SK-N-SH (cell line): ENCODE data around the gene HTRA2. TPM values are rescaled to one million over a fixed set of nuclear protein-coding genes. Genes with fewer than 3 reads are reported as not detected.
"Not testable (repeated sequence)": the region's sequence is repeated elsewhere in the genome, so short reads cannot be mapped to it uniquely, and the experiment has no call there.

Experiments
- CTCF ChIA-PET: fragments of 300-600, 350-600 bp; formaldehyde crosslinking; extraction: SDS; loops from one replicate; lab custom pipeline; 2021; lab: Yijun Ruan, JAX
- POLR2A ChIA-PET: fragments of 350-600 bp; sonication (Branson Sonifier 250); formaldehyde crosslinking; extraction: SDS; loops from one replicate; lab custom pipeline; 2020; ENCODE audit warnings: antibody characterized with exemption, inconsistent platforms; lab: Yijun Ruan, JAX
- DNase-seq: peaks from one replicate; pipeline ENCODE4 v3.0.0; 2012
- H2AFZ ChIP-seq: fragments of 200-600 bp; sonication (generic); 2 replicates; pipeline ENCODE4 v1.8.1; 2016; ENCODE audit warnings: antibody characterized with exemption, mild to moderate bottlenecking, low read depth
- H3F3A ChIP-seq: fragments of 200-600 bp; sonication (generic); replicated peaks from 2 replicates; pipeline ENCODE3; 2016; ENCODE audit warnings: antibody characterized with exemption, mild to moderate bottlenecking; ENCODE audit not compliant: insufficient read depth
- H3K27ac ChIP-seq, 2 experiments: fragments of 200-500 bp in 1 of 2; fragments of 200-600 bp in 1 of 2; sonication (Bioruptor generic) in 1 of 2; sonication (generic), shearing (Covaris generic) in 1 of 2; 2 replicates each; pipeline versions ENCODE4 v1.5.1 to v1.6.1; 2014 to 2016; ENCODE audit warnings: low read depth in 2 of 2, inconsistent platforms in 1 of 2, low read length in 1 of 2, mild to moderate bottlenecking in 1 of 2, mixed read lengths in 1 of 2
- H3K27me3 ChIP-seq: fragments of 200-600 bp; sonication (generic), shearing (Covaris generic); 2 replicates; pipeline ENCODE4 v1.6.1; 2016; ENCODE audit warnings: mixed run types; ENCODE audit not compliant: insufficient read depth
- H3K36me3 ChIP-seq, 2 experiments: fragments of 200-500 bp in 1 of 2; fragments of 200-600 bp in 1 of 2; sonication (Bioruptor generic) in 1 of 2; sonication (generic) in 1 of 2; replicated peaks in 1 of 2; 2 replicates each; pipeline versions ENCODE3 to v1.5.1; 2014 to 2016; ENCODE audit warnings: low read length in 1 of 2, mild to moderate bottlenecking in 1 of 2; ENCODE audit not compliant: insufficient read depth in 2 of 2, control insufficient read depth in 1 of 2
- H3K4me1 ChIP-seq, 2 experiments: fragments of 200-500 bp in 1 of 2; fragments of 200-600 bp in 1 of 2; sonication (Bioruptor generic) in 1 of 2; sonication (generic), shearing (Covaris generic) in 1 of 2; 2 replicates each; pipeline versions ENCODE4 v1.5.1 to v1.6.1; 2014 to 2016; ENCODE audit warnings: low read depth in 1 of 2, low read length in 1 of 2, mixed run types in 1 of 2; ENCODE audit not compliant: insufficient read depth in 2 of 2, control insufficient read depth in 1 of 2
- H3K4me2 ChIP-seq: fragments of 200-600 bp; sonication (generic), shearing (Covaris generic); 2 replicates; pipeline ENCODE4 v1.6.1; 2017; ENCODE audit warnings: mixed run types
- H3K4me3 ChIP-seq, 2 experiments: fragments of 200-500 bp in 1 of 2; fragments of 200-600 bp in 1 of 2; sonication (Bioruptor generic) in 1 of 2; sonication (generic), shearing (Covaris generic) in 1 of 2; 2 replicates each; pipeline versions ENCODE4 v1.5.1 to v1.8.1; 2014 to 2016; ENCODE audit warnings: low read depth in 2 of 2, inconsistent platforms in 1 of 2, low read length in 1 of 2, mild to moderate bottlenecking in 1 of 2, mixed read lengths in 1 of 2, moderate library complexity in 1 of 2
- H3K79me2 ChIP-seq: fragments of 200-600 bp; sonication (generic); 2 replicates; pipeline ENCODE4 v1.8.1; 2017; ENCODE audit warnings: mild to moderate bottlenecking; ENCODE audit not compliant: insufficient read depth
- H3K9ac ChIP-seq: fragments of 200-600 bp; sonication (generic); 2 replicates; pipeline ENCODE4 v1.6.1; 2017; ENCODE audit warnings: mixed run types
- H3K9me2 ChIP-seq: fragments of 200-600 bp; sonication (generic); 2 replicates; pipeline ENCODE4 v1.6.1; 2017; ENCODE audit warnings: mixed run types
- H3K9me3 ChIP-seq: fragments of 200-600 bp; sonication (generic); 2 replicates; pipeline ENCODE4 v1.6.1; 2017; ENCODE audit warnings: mixed run types, mild to moderate bottlenecking, moderate library complexity
- H4K20me1 ChIP-seq: fragments of 200-600 bp; sonication (generic); 2 replicates; pipeline ENCODE4 v1.6.1; 2017; ENCODE audit warnings: mild to moderate bottlenecking, mixed run types; ENCODE audit not compliant: insufficient read depth
- ELF1 ChIP-seq: IDR thresholded peaks from 2 replicates; pipeline ENCODE4 v1.4.0; 2012
- EZH2phosphoT487 ChIP-seq: fragments of 200-600 bp; sonication (generic); IDR thresholded peaks from 2 replicates; pipeline ENCODE4 v1.6.1; 2017; ENCODE audit warnings: low read depth, mixed run types, mild to moderate bottlenecking, antibody characterized with exemption, moderate library complexity, borderline replicate concordance
- FOSL2 ChIP-seq: IDR thresholded peaks from 2 replicates; pipeline ENCODE4 v1.4.0; 2012; ENCODE audit warnings: low read depth, mild to moderate bottlenecking, moderate library complexity, borderline replicate concordance
- GABPA ChIP-seq: IDR thresholded peaks from 2 replicates; pipeline ENCODE4 v1.4.0; 2012; ENCODE audit warnings: low read depth, mild to moderate bottlenecking
- JUND ChIP-seq: IDR thresholded peaks from 2 replicates; pipeline ENCODE4 v1.4.0; 2012
- MXI1 ChIP-seq: IDR thresholded peaks from 2 replicates; pipeline ENCODE4 v1.6.1; 2012; ENCODE audit warnings: mild to moderate bottlenecking, low read depth, low read length, improper control_type of control experiment
- NRF1 ChIP-seq: IDR thresholded peaks from 2 replicates; pipeline ENCODE4 v1.6.1; 2012; ENCODE audit warnings: low read depth, mild to moderate bottlenecking, low read length
- RCOR1 ChIP-seq: fragments of 150-350 bp; IDR thresholded peaks from 2 replicates; pipeline ENCODE4 v1.6.1; 2017; ENCODE audit warnings: antibody characterized with exemption, low read length
- TAF1 ChIP-seq: IDR thresholded peaks from 2 replicates; pipeline ENCODE4 v1.6.1; 2012; ENCODE audit warnings: low read depth, mild to moderate bottlenecking, low read length, moderate library complexity, borderline replicate concordance
- WGBS: methylation state at CpG from one replicate; pipeline ENCODE4 v1.1.6; 2017; ENCODE audit warnings: low lambda C conversion rate; 5-methylcytosine and 5-hydroxymethylcytosine counted together
- polyA plus RNA-seq, 3 experiments: library from polyadenylated mRNA; depleted of rRNA; stranded (reverse); fragments of >200 nt; gene quantifications; 2 replicates each; pipeline ENCODE4 v1.2.3, GENCODE V29; 2012
- TF ChIP-seq, protein P1 (sequence below): IDR thresholded peaks from 2 replicates; pipeline ENCODE4 v1.6.1; 2012; ENCODE audit warnings: mild to moderate bottlenecking, low read depth, low read length, moderate library complexity
- TF ChIP-seq, protein P2 (sequence below): IDR thresholded peaks from 2 replicates; pipeline ENCODE4 v1.4.0; 2012; ENCODE audit warnings: low read depth

Gene HTRA2
- polyA plus RNA-seq, 1 of the 3 experiments (the other 2 are of a cell fraction): 55.7 TPM

DNA sequence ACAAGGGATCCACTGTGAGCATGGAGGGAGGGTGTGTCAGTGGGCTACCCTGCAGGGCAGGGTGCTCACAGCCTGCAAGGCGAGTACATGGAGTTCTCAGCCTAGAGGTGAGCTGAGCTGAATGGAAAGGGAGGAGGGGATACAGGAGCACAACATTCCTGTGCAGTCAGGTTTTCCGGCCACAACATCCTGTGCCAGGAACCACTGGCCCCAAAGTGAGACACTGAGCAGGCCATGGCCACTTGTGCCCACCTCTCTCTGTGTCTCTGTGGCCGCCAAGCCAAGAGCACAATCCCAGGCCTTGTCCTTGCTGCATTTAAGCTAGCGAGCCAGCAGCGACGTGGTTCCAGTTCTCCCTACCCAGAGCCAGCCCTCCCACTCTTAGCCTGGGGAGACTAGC lies 30.9 kb downstream of the HTRA2 start (continued):
- TF ChIP-seq, protein P1, sequence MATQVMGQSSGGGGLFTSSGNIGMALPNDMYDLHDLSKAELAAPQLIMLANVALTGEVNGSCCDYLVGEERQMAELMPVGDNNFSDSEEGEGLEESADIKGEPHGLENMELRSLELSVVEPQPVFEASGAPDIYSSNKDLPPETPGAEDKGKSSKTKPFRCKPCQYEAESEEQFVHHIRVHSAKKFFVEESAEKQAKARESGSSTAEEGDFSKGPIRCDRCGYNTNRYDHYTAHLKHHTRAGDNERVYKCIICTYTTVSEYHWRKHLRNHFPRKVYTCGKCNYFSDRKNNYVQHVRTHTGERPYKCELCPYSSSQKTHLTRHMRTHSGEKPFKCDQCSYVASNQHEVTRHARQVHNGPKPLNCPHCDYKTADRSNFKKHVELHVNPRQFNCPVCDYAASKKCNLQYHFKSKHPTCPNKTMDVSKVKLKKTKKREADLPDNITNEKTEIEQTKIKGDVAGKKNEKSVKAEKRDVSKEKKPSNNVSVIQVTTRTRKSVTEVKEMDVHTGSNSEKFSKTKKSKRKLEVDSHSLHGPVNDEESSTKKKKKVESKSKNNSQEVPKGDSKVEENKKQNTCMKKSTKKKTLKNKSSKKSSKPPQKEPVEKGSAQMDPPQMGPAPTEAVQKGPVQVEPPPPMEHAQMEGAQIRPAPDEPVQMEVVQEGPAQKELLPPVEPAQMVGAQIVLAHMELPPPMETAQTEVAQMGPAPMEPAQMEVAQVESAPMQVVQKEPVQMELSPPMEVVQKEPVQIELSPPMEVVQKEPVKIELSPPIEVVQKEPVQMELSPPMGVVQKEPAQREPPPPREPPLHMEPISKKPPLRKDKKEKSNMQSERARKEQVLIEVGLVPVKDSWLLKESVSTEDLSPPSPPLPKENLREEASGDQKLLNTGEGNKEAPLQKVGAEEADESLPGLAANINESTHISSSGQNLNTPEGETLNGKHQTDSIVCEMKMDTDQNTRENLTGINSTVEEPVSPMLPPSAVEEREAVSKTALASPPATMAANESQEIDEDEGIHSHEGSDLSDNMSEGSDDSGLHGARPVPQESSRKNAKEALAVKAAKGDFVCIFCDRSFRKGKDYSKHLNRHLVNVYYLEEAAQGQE: no peak
- TF ChIP-seq, protein P2, sequence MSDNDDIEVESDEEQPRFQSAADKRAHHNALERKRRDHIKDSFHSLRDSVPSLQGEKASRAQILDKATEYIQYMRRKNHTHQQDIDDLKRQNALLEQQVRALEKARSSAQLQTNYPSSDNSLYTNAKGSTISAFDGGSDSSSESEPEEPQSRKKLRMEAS: no peak
- TF ChIP-seq NRF1 (no peak), RCOR1 (no peak), ELF1 (no peak), EZH2phosphoT487 (no peak), JUND (no peak), MXI1 (no peak), GABPA (no peak), FOSL2 (no peak)

DNA sequence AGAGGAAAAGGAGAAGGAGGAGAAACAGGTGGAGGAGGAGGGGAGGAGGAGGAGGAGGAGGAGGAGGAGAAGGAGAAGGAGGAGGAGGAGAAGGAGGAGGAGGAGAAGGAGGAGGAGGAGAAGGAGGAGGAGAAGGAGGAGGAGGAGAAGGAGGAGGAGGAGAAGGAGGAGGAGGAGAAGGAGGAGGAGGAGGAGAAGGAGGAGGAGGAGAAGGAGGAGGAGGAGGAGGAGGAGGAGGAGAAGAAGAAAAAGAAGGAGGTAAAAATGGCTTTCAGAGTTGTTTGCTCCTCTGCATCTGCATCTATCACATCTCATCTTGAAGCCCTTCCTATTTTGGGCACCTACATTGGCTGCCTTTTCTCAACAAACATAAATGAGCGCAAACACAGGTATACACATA lies 31.3 kb downstream of the HTRA2 start:
- peaks cover 10 to 17% of the 10 kb centered on the region in 2 experiments for H3K36me3 ChIP-seq
- H3K79me2 ChIP-seq, H3K9me3 ChIP-seq, DNase-seq, H3K27me3 ChIP-seq, H3K9me2 ChIP-seq, H4K20me1 ChIP-seq, H2AFZ ChIP-seq, POLR2A ChIA-PET, H3K4me2 ChIP-seq, H3K4me3 ChIP-seq, H3K27ac ChIP-seq, H3K4me1 ChIP-seq, H3K9ac ChIP-seq: not testable (repeated sequence)
- CTCF ChIA-PET: interaction anchor here (3.2 kb wide), 1 partner anchor 28 kb away, joined by 15 read pairs; no protein-coding TSS in a partner anchor
- WGBS: 100% methylated on average over 1 of the region's 1 CpG
- H3F3A ChIP-seq: peaks cover 18% of the 10 kb centered on the region

DNA sequence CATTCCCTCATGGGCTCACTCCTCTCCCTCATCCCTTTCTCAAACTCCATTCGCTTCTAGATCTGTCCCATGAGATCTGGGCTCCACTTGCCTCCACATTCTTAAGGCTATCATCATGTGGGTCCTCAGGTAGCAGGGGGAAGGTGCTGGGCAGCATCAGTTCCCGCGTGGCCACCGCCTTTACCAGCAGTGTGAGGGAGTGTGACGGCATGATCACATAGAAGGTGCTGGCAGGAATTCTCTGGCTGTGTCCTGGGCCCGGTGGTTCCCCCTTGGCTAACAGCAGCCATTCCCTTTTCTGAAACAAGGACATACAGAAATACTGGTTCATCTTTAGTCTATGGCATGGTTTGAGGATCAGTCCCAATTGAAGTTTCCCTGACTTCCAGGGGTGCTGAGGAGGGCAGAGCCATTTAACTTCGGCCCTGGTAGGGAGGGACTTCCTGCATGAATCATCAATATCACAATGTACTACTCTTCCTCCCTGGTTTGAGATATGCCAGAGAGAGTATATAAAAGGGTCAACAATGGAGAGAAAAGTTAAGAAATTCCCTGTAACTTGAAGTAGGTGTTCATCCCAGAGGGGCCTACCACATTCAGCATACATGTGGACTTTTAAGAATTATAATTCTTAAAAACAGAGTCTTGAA lies 32.5 kb downstream of the HTRA2 start:
- Histone ChIP-seq H3K9me2 (no peaks in the 10 kb centered on the region), H4K20me1 (no peaks in the 10 kb centered on the region), H3K79me2 (no peaks in the 10 kb centered on the region), H3K4me3 (no peak overlapping the region), H2AFZ (peak overlapping the region; percentile 62; the same call in 1 of the 2 replicates), H3K9me3 (no peaks in the 10 kb centered on the region), H3K27ac (no peak overlapping the region), H3K4me2 (peak overlapping the region; percentile 44; the same call in 1 of the 2 replicates), H3K36me3 (peaks cover 0 to 5% of the 10 kb centered on the region in 2 experiments), H3F3A (peaks cover 29% of the 10 kb centered on the region)
- WGBS: 78% methylated on average over 7 of the region's 7 CpGs
- DNase-seq: no peak
- CTCF ChIA-PET: no interaction called here
- POLR2A ChIA-PET: no interaction called here
- TF ChIP-seq GABPA (0 out of 2 replicates have a peak, but pooled peaks have one; percentile 12), TAF1 (no peak)
- TF ChIP-seq, all 33 proteins: peak for 1
- Histone ChIP-seq H3K27me3 (no peaks in the 10 kb centered on the region), H3K4me1 (peaks cover 4 to 11% of the 10 kb centered on the region in 2 experiments; a peak in 3 of 4 replicates), H3K9ac (no peak overlapping the region)
